Measurements from ENCODE around the gene SETX. TPM values are rescaled to one million over a fixed set of nuclear protein-coding genes. Genes with fewer than 3 reads are reported as not detected.

The SETX gene
- total and polyA plus RNA-seq, 10 of the 15 experiments (the other 5 are each of a cell fraction or from before 2014, with no cell fraction given) = 15.8 to 75.7 (median 37.0) TPM

- Histone ChIP-seq H3K9me3 (replicated peaks; ENCODE audit: control insufficient read depth, insufficient read depth, low read length) (peaks cover 4% of the 10 kb centered on the region), H3K79me2 (ENCODE audit: control insufficient read depth, insufficient read depth, low read length) (no peaks in the 10 kb centered on the region), H3K4me2 (ENCODE audit: control insufficient read depth, insufficient read depth) (no peak overlapping the region), H3K36me3 (ENCODE audit: control insufficient read depth in 2 of 2, insufficient read depth in 2 of 2, low read length in 1 of 2) (peaks cover 16 to 64% of the 10 kb centered on the region in 2 experiments), H3K4me1 (ENCODE audit: control insufficient read depth, insufficient read depth, low read length) (no peaks in the 10 kb centered on the region), H3K4me3 (no peak overlapping the region), H3K27me3 (replicated peaks in 1 of 2; ENCODE audit: control insufficient read depth in 2 of 2, insufficient read depth in 2 of 2, low read length in 1 of 2) (no peaks in the 10 kb centered on the region), H4K20me1 (ENCODE audit: control insufficient read depth, insufficient read depth) (0 out of 2 replicates have a peak, but pooled peaks cover 6% of the 10 kb centered on the region), H2AFZ (ENCODE audit: control insufficient read depth, low read depth, low read length) (no peak overlapping the region), H3K9ac (ENCODE audit: control insufficient read depth, insufficient read depth, low read length) (no peak overlapping the region), H3K27ac (ENCODE audit: control insufficient read depth, insufficient read depth) (no peak overlapping the region)
- no peak for DNase-seq (ENCODE audit: low read depth, low spot score)
- WGBS (ENCODE audit: insufficient coverage, insufficient replicate concordance, low lambda C conversion rate, missing lambda C conversion rate) = 80% methylated on average over 3 of the region's 3 CpGs
- intact Hi-C loops (cut with micrococcal nuclease; ENCODE audit: unreplicated experiment) = no loop called here
- TF ChIP-seq SMARCA5 (IDR thresholded peaks at IDR 0.05) (peak; percentile 48; the same call in 1 of the 2 replicates), SRF (IDR thresholded peaks at IDR 0.05; ENCODE audit: low read depth in 2 of 2, low read length in 2 of 2) (no peak), NFXL1 (IDR thresholded peaks at IDR 0.05; ENCODE audit: borderline replicate concordance) (no peak)
- no peak for FAIRE-seq
- ChIA-PET SMC1A (ENCODE audit: uncharacterized antibody, unreplicated experiment) (no interaction called here), RAD21 (ENCODE audit: unreplicated experiment) (no interaction called here), POLR2A (no interaction called here), CTCF (interaction anchor here (1.3 kb wide), 1 partner anchor 13 kb away, joined by 3 read pairs; no protein-coding TSS in a partner anchor)
- no peak for ATAC-seq
- in situ Hi-C loops (cut with MboI) = no loop called here
- BruUV-seq (replicated peaks) = no TSS peak
Observed at GRCh38 chr9:132266017-132266416, 88.8 kb downstream of the SETX start.

- ChIA-PET RAD21 (ENCODE audit: unreplicated experiment) (no interaction called here), POLR2A (no interaction called here), CTCF (interaction anchor here (0.8 to 3.4 kb wide), 4 partner anchors 10 to 498 kb away, joined by 3 to 29 read pairs (median 9); no protein-coding TSS in a partner anchor), SMC1A (ENCODE audit: uncharacterized antibody, unreplicated experiment) (no interaction called here)
- no peak overlapping the region for H3K4me3 ChIP-seq
- peaks cover 7 to 33% of the 10 kb centered on the region in 2 experiments for H3K36me3 ChIP-seq (ENCODE audit: control insufficient read depth in 2 of 2, insufficient read depth in 2 of 2, low read length in 1 of 2)
- no peak for TF ChIP-seq RELB (IDR thresholded peaks at IDR 0.05; ENCODE audit: low read depth)
- no peak for TF ChIP-seq SIX5 (IDR thresholded peaks at IDR 0.05; ENCODE audit: low read depth, low read length, severe bottlenecking)
- no peak for TF ChIP-seq STAT3 (IDR thresholded peaks at IDR 0.05; ENCODE audit: low read depth, low read length)
- TF ChIP-seq MXI1 (IDR thresholded peaks at IDR 0.05; ENCODE audit: low read depth, low read length) = no peak
- TF ChIP-seq RFX5 (IDR thresholded peaks at IDR 0.05; ENCODE audit: low read depth, low read length) = no peak
- TF ChIP-seq PAX8 (IDR thresholded peaks at IDR 0.05) = no peak
- no peak for TF ChIP-seq NFXL1 (IDR thresholded peaks at IDR 0.05; ENCODE audit: borderline replicate concordance)
- TF ChIP-seq POLR2AphosphoS5 (IDR thresholded peaks at IDR 0.05; ENCODE audit: low read length) = peak; percentile 14; the same call in 1 of the 2 replicates
- intact Hi-C loops (cut with micrococcal nuclease; ENCODE audit: unreplicated experiment) = no loop called here
- BruUV-seq (replicated peaks) = no TSS peak
- no peak overlapping the region for H3K27ac ChIP-seq (ENCODE audit: control insufficient read depth, insufficient read depth)
- 94% methylated on average over 3 of the region's 3 CpGs for WGBS (ENCODE audit: insufficient coverage, insufficient replicate concordance, low lambda C conversion rate, missing lambda C conversion rate)
- H3K9ac ChIP-seq (ENCODE audit: control insufficient read depth, insufficient read depth, low read length) = no peak overlapping the region
- H3K4me1 ChIP-seq (ENCODE audit: control insufficient read depth, insufficient read depth, low read length) = no peaks in the 10 kb centered on the region
- no peak overlapping the region for H2AFZ ChIP-seq (ENCODE audit: control insufficient read depth, low read depth, low read length)
- H3K79me2 ChIP-seq (ENCODE audit: control insufficient read depth, insufficient read depth, low read length) = no peaks in the 10 kb centered on the region
- ATAC-seq = no peak
- 0 out of 2 replicates have a peak, but pooled peaks cover 6% of the 10 kb centered on the region for H4K20me1 ChIP-seq (ENCODE audit: control insufficient read depth, insufficient read depth)
- DNase-seq (ENCODE audit: low read depth, low spot score) = no peak
- no peaks in the 10 kb centered on the region for H3K27me3 ChIP-seq (replicated peaks in 1 of 2; ENCODE audit: control insufficient read depth in 2 of 2, insufficient read depth in 2 of 2, low read length in 1 of 2)
- in situ Hi-C loops (cut with MboI) = no loop called here
- no peak for FAIRE-seq
- H3K4me2 ChIP-seq (ENCODE audit: control insufficient read depth, insufficient read depth) = no peak overlapping the region
- H3K9me3 ChIP-seq (replicated peaks; ENCODE audit: control insufficient read depth, insufficient read depth, low read length) = no peaks in the 10 kb centered on the region
Observed at GRCh38 chr9:132260846-132261245, 93.9 kb downstream of the SETX start.

All from GM12878 (cell line).